ENCODE results near the gene KRT8.

The KRT8 gene

GRCh38 chr12:52918351-52918750 lies 13.5 kb upstream of the KRT8 start:
- POLR2A ChIA-PET: interaction anchor here (0.5 kb wide), 1 partner anchor 12 kb away, joined by 3 read pairs; no protein-coding TSS in a partner anchor
- CTCF ChIA-PET: interaction anchor here (1.2 to 4.4 kb wide), 3 partner anchors 19 to 54 kb away, joined by 3 to 24 read pairs (median 4); no protein-coding TSS in a partner anchor
- no peak for DNase-seq (ENCODE audit: extremely low spot score)
- TF ChIP-seq CTCF (IDR thresholded peaks at IDR 0.05; ENCODE audit: control extremely low read depth, extremely low read depth, low read depth, missing control alignments): no peak

GRCh38 chr12:52917800-52918199 lies 12.9 kb upstream of the KRT8 start:
- POLR2A ChIA-PET: no interaction called here
- no peak for TF ChIP-seq CTCF (IDR thresholded peaks at IDR 0.05; ENCODE audit: control extremely low read depth, extremely low read depth, low read depth, missing control alignments)
- CTCF ChIA-PET: interaction anchor here (4.4 kb wide), 1 partner anchor 33 kb away, joined by 24 read pairs; no protein-coding TSS in a partner anchor
- no peak for DNase-seq (ENCODE audit: extremely low spot score)

- no peak for TF ChIP-seq CTCF (IDR thresholded peaks at IDR 0.05; ENCODE audit: control extremely low read depth, extremely low read depth, low read depth, missing control alignments)
- POLR2A ChIA-PET: no interaction called here
- CTCF ChIA-PET: interaction anchor here (0.8 to 4.4 kb wide), 3 partner anchors 22 to 78 kb away, joined by 3 to 24 read pairs (median 3); no protein-coding TSS in a partner anchor
- no peak for DNase-seq (ENCODE audit: extremely low spot score)
Measured at GRCh38 chr12:52916216-52916615, 11.3 kb upstream of the KRT8 start.

- TF ChIP-seq CTCF (IDR thresholded peaks at IDR 0.05; ENCODE audit: control extremely low read depth, extremely low read depth, low read depth, missing control alignments): no peak
- POLR2A ChIA-PET: no interaction called here
- CTCF ChIA-PET: interaction anchor here (0.8 to 4.4 kb wide), 3 partner anchors 21 to 78 kb away, joined by 3 to 24 read pairs (median 3); no protein-coding TSS in a partner anchor
Measured at GRCh38 chr12:52915637-52916036, 10.8 kb upstream of the KRT8 start.

GRCh38 chr12:52914576-52915121 lies 9.8 kb upstream of the KRT8 start:
- no peak for TF ChIP-seq CTCF (IDR thresholded peaks at IDR 0.05; ENCODE audit: control extremely low read depth, extremely low read depth, low read depth, missing control alignments)
- CTCF ChIA-PET: interaction anchor here (1.1 kb wide), 1 partner anchor 30 kb away, joined by 3 read pairs; no protein-coding TSS in a partner anchor
- POLR2A ChIA-PET: no interaction called here
- no peak for DNase-seq (ENCODE audit: extremely low spot score)

More at GRCh38 chr12:52915637-52916036, 10.8 kb upstream of the KRT8 start:
- no peak for DNase-seq (ENCODE audit: extremely low spot score)

- no peak for TF ChIP-seq CTCF (IDR thresholded peaks at IDR 0.05; ENCODE audit: control extremely low read depth, extremely low read depth, low read depth, missing control alignments)
- ChIA-PET CTCF (no interaction called here), POLR2A (no interaction called here)
- DNase-seq (ENCODE audit: extremely low spot score): no peak
Measured at GRCh38 chr12:52913431-52913821, 8.6 kb upstream of the KRT8 start.

All from GM10248 (cell line).